Activated T-helper 17 cell treated with anti-CD3 and anti-CD28 coated beads, Interleukin-2, amount 50 U/mL, for 72 hours (primary cell): ENCODE data around the gene SREBF2. TPM values are rescaled to one million over a fixed set of nuclear protein-coding genes. Genes with fewer than 3 reads are reported as not detected.

ENCODE experiments used
- ATAC-seq: fragments of 150-1000 bp; cut with Tn5 transposase; replicated peaks from 2 replicates; pipeline ENCODE4 v1.10.0; 2021; ENCODE audit warnings: mild to moderate bottlenecking, moderate library complexity
- H3K27ac Mint-ChIP-seq: one replicate; pipeline ENCODE4 v1.8.0; 2022; ENCODE audit warnings: mixed read lengths
- H3K27me3 Mint-ChIP-seq: one replicate; pipeline ENCODE4 v1.8.0; 2022; ENCODE audit warnings: mixed read lengths
- H3K36me3 Mint-ChIP-seq: one replicate; pipeline ENCODE4 v1.8.0; 2022; ENCODE audit warnings: low read depth, mild to moderate bottlenecking, mixed read lengths
- H3K4me1 Mint-ChIP-seq: one replicate; pipeline ENCODE4 v1.8.0; 2022; ENCODE audit warnings: mixed read lengths
- H3K4me3 Mint-ChIP-seq: one replicate; pipeline ENCODE4 v1.8.0; 2022; ENCODE audit warnings: mild to moderate bottlenecking, mixed read lengths
- H3K9me3 Mint-ChIP-seq: one replicate; pipeline ENCODE4 v1.8.0; 2022; ENCODE audit warnings: mixed read lengths
- total RNA-seq, 2 donors: library from RNA; stranded (reverse); gene quantifications; one replicate each; pipeline ENCODE4 v1.2.3, GENCODE V29; 2022

Gene SREBF2
- total RNA-seq, 2 donors from 2014 or later, result 126 to 162 TPM

DNA sequence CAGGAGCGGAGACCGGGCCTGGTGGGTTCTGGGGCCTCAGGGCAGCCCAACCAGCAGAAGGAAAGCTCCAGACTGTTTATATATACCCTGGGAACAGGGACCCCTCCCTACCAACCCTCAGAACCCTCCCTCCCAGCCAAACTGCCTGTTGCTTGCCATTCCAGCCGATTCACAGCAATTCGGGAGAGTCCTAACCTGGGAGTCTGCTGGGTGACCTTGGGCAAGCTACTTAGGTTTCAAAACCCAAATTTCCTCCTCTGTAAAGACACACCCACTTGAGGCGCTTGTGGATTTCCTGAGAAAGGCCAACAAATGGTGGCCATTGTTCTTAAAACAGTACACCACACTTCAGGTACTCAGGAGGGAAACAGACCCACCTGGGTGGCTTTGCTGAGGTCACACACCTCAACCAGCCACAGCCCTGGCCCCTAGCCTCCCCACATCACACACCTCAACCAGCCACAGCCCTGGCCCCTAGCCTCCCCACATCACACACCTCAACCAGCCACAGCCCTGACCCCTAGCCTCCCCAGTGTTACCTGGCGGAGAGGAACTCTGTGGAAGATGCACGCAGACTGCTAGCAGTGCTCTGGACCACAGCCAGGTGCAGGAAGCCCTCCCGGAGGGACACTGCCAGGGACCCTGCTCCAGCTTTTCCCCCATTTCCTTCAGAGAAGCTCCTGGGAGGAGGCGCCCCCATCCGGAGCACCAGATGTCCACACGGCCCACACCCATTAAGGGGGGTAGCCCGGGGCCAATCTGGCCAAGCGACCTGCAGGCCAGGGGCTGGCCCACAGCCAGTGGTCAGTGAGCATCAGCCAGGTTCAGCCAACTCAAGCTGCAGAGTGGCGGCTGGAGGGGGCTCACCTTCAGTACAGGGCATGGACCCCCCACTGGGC is 75.8 kb downstream of the SREBF2 start:
- peaks cover 5% of the 10 kb centered on the region for H3K4me1 Mint-ChIP-seq
- peak overlapping the region; percentile 39 for H3K4me3 Mint-ChIP-seq
- peaks cover 22% of the 10 kb centered on the region for H3K27me3 Mint-ChIP-seq
- H3K9me3 Mint-ChIP-seq, result no peaks in the 10 kb centered on the region
- H3K36me3 Mint-ChIP-seq, result peaks cover 34% of the 10 kb centered on the region
- ATAC-seq, result peak; percentile 15
- peak overlapping the region; percentile 62 for H3K27ac Mint-ChIP-seq

- peak overlapping the region; percentile 62 for H3K27ac Mint-ChIP-seq
- peaks cover 5% of the 10 kb centered on the region for H3K4me1 Mint-ChIP-seq
- no peaks in the 10 kb centered on the region for H3K9me3 Mint-ChIP-seq
- peaks cover 22% of the 10 kb centered on the region for H3K27me3 Mint-ChIP-seq
- H3K4me3 Mint-ChIP-seq, result peak overlapping the region; percentile 39
- ATAC-seq, result no peak
- H3K36me3 Mint-ChIP-seq, result peaks cover 26% of the 10 kb centered on the region
These were observed 76.6 kb downstream of the SREBF2 start for GRCh38 chr22:41909310-41910049.

DNA sequence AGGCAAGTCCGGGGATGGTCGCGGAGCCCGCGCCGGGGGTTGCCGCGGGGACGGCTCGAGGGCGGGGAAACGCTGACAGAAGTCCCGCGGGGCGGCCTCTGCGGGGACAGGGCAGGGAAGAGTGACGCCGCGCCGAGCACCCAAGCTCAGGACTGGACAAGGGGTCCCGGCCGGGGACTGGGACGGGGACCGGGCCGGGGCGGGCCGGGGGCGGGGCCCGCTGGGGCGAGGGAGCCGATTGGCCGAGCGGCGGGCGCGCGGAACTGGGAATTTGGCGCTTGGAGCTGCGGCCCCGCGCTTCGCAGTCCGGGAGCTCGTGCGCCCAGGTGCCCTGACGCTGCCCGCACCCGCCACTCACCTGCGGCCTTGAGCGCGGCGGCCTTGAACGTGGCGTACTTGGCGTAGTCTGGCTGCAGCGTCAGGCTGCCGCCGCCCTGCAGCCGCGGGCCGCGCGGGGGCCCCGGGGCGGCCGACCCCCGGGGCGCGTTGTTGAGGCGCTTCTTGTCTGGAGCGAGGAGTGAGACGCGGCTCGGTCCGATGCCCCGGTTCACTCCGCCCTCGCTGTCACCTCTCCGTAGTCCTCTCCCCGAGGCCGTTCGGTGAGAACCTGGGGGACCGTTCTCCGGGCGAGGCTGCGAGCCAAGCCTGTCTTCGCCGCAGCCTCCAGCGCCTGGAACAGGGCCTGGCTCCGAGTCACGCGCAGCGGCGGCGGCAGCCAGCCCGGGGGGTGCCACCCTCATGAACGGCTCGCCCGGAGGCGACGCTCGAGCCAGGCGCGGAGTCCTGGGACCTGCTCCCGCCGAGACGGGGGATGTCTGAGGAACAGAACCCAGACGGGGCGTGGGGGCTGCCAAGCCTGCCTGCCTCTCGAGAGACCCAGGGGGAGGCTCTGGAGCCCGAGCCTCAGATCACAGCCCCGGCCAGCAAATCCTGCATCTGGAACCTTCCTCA is 77.4 kb downstream of the SREBF2 start:
- Mint-ChIP-seq H3K9me3 (no peaks in the 10 kb centered on the region), H3K4me1 (peaks cover 5% of the 10 kb centered on the region), H3K27me3 (peaks cover 22% of the 10 kb centered on the region), H3K27ac (no peak overlapping the region), H3K36me3 (peaks cover 25% of the 10 kb centered on the region), H3K4me3 (no peak overlapping the region)
- ATAC-seq, result peak; percentile 11

DNA sequence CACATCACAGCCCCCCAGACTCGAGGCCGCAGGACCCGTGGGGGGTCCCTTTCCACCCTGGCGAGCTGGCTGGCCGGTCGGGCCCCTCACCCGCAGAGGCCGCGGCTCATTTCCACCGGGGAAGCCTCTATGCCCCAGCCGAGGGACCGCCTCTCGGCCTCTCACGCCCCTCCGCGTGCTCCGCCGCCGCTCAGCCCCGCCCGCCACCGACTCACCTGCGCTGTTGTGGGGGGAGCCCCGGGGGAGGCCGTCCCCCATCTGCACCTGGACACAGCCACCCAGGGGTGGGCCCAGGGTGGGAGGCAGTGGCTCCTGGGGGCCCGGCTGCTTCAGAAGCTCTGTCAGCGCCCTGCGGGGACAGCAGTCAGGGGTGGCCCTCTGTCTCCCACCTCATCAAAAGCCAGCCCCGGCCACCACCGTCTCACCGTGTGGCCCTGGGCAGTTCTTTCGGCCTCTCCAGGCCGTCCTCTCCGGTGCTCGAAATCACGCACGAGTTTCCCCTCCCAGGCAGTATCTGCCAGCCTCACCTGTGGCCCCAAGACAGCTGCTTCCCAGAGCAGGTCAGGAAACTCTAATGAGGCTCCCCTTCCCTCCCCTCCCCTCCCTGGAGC is 78.2 kb downstream of the SREBF2 start:
- peaks cover 18% of the 10 kb centered on the region for H3K36me3 Mint-ChIP-seq
- H3K4me3 Mint-ChIP-seq, result peak overlapping the region; percentile 50
- peaks cover 5% of the 10 kb centered on the region for H3K4me1 Mint-ChIP-seq
- H3K9me3 Mint-ChIP-seq, result no peaks in the 10 kb centered on the region
- H3K27ac Mint-ChIP-seq, result no peak overlapping the region
- H3K27me3 Mint-ChIP-seq, result peaks cover 24% of the 10 kb centered on the region
- ATAC-seq, result no peak

DNA sequence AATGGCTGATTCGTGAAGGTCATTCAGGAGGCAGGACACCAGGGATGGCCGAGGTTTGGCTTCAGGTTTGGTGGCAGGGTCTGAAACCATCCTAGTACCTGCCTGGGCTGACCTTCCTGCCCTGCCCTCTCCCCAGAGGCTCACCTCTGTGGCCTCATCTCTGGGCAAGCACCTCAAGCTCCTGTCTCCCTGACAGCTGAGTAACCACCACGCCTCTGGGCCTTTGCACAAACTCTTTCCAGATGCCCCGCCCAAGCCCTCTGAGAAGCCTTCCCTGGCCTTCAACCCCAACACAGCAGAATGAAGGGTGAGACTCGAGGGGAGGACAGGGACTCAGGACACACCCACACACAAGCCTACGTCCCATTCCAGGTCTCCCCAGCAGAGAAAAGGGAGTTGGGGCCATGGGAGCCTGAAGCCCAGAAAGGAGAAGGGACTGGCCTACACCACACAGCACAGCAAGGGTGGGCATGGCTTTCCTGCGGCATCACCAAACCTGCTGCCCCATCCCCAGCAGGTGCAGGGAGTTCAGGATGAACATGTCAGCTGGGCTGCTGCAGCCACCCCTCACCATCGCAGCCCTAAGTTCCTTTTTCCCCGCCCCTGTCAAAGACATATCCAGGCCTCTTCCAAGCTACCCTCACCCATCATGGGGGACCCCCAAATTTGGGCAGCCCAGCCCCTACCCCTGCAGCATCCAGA is 79.6 kb downstream of the SREBF2 start:
- Mint-ChIP-seq H3K27ac (no peak overlapping the region), H3K27me3 (peaks cover 27% of the 10 kb centered on the region), H3K9me3 (no peaks in the 10 kb centered on the region), H3K4me1 (peaks cover 5% of the 10 kb centered on the region), H3K4me3 (peak overlapping the region; percentile 50), H3K36me3 (peaks cover 17% of the 10 kb centered on the region)
- ATAC-seq, result no peak

DNA sequence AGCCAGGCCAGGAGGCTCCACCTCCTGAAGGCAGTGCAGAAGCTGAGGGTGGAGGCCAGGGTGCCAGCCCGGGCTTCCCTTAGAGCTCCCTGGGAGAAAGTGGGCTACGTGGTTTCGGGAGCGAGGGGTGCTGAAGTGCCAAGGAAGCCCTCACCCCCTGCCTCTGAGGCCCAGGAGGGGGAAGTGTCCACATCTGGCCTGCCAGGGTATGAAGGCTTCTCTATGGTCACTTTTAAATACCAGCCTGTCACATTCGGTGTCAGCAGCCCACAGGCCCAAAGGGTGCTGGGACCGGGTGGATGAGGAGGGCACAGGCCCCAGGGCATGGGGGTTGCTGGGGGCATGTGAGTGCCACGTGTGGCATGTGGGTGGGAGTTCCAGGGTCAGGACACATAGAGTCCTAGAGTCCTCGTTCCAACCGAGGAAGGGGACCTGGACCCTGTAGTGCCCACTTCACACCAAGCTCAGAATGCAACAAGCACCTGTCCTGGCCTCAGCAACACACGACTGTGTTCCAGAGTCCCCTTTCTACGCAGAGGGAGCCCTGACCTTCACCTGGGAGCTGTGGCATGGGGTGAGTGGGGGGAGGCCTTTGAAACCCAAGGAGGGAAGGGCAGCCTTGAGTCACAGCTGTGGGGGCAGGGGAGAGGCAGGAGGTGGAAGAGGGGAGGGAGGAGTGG is 80.3 kb downstream of the SREBF2 start:
- H3K27me3 Mint-ChIP-seq, result peaks cover 27% of the 10 kb centered on the region
- peaks cover 17% of the 10 kb centered on the region for H3K36me3 Mint-ChIP-seq
- ATAC-seq, result no peak

DNA sequence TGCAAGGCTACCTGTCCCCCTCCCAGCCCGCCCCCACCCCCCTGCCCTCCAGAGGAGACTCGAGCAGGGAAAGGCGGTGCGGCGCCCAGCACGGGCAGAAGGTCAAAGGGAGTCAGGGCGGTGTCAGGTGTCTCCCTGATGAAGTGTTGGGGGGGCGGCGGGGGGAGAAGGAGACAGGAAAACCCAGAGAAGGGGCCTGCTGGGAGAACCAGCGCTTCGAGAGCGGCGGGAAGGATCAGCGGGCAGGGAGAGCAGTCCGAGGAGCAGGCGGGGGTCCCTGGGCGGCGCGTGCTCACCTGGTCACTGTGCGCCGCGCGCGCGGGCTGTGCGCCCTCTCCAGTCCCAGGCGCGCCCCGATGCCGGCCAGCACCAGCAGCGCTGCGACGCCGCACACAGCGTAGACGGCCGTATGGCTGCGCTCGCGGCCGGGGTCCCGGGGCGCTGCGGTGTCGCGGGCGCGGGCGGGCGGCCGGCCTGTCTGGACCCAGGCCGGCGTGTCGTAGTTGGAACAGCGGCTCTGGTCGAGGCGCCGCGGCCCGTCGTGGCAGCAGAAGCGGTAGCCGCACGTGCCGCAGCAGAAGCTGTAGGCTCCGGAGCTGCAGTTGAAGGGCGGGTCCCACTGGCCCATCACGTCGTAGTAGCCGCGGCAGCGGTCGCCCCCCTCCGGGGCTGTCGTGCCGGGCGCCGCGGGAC is 81.1 kb downstream of the SREBF2 start:
- H3K27me3 Mint-ChIP-seq, result peaks cover 27% of the 10 kb centered on the region
- no peaks in the 10 kb centered on the region for H3K9me3 Mint-ChIP-seq
- no peak overlapping the region for H3K27ac Mint-ChIP-seq
- peaks cover 17% of the 10 kb centered on the region for H3K36me3 Mint-ChIP-seq
- peak overlapping the region; percentile 50 for H3K4me3 Mint-ChIP-seq
- peaks cover 5% of the 10 kb centered on the region for H3K4me1 Mint-ChIP-seq
- ATAC-seq, result no peak

More for the DNA sequence above, 80.3 kb downstream of the SREBF2 start:
- Mint-ChIP-seq H3K9me3 (no peaks in the 10 kb centered on the region), H3K4me3 (peak overlapping the region; percentile 50), H3K4me1 (peaks cover 5% of the 10 kb centered on the region), H3K27ac (no peak overlapping the region)

GRCh38 chr22:41914611-41915034 is 81.7 kb downstream of the SREBF2 start:
- Mint-ChIP-seq H3K27ac (no peak overlapping the region), H3K9me3 (no peaks in the 10 kb centered on the region), H3K36me3 (peaks cover 17% of the 10 kb centered on the region), H3K27me3 (peaks cover 24% of the 10 kb centered on the region), H3K4me3 (no peak overlapping the region), H3K4me1 (no peaks in the 10 kb centered on the region)
- ATAC-seq, result peak; percentile 13

- Mint-ChIP-seq H3K9me3 (no peaks in the 10 kb centered on the region), H3K27ac (no peak within 1 kb of the TSS), H3K36me3 (peaks cover 17% of the 10 kb centered on the region), H3K27me3 (peaks cover 24% of the 10 kb centered on the region), H3K4me3 (peak within 1 kb of the TSS; percentile 42), H3K4me1 (no peaks in the 10 kb centered on the region)
- ATAC-seq, result peak; percentile 57
These were observed 82.3 kb downstream of the SREBF2 start, which contains the start of gene SHISA8 for GRCh38 chr22:41915035-41915785. Gene SHISA8 (minus strand): TSS chr22:41915074. CDS start chr22:41914667, 407 bp downstream.

- H3K27me3 Mint-ChIP-seq, result peaks cover 24% of the 10 kb centered on the region
- no peak overlapping the region for H3K27ac Mint-ChIP-seq
- peaks cover 17% of the 10 kb centered on the region for H3K36me3 Mint-ChIP-seq
These were observed 83.0 kb downstream of the SREBF2 start for GRCh38 chr22:41915786-41916493.

GRCh38 chr22:41916745-41917358 is 83.9 kb downstream of the SREBF2 start:
- peaks cover 11% of the 10 kb centered on the region for H3K36me3 Mint-ChIP-seq
- H3K4me1 Mint-ChIP-seq, result no peaks in the 10 kb centered on the region
- H3K27me3 Mint-ChIP-seq, result peaks cover 19% of the 10 kb centered on the region
- H3K9me3 Mint-ChIP-seq, result no peaks in the 10 kb centered on the region
- no peak overlapping the region for H3K27ac Mint-ChIP-seq
- H3K4me3 Mint-ChIP-seq, result no peak overlapping the region
- no peak for ATAC-seq

More at GRCh38 chr22:41915786-41916493, 83.0 kb downstream of the SREBF2 start:
- ATAC-seq, result no peak
- Mint-ChIP-seq H3K4me1 (no peaks in the 10 kb centered on the region), H3K9me3 (no peaks in the 10 kb centered on the region), H3K4me3 (peak overlapping the region; percentile 42)
